Stimulated activated CD4-positive, alpha-beta T cell treated with anti-CD3 and anti-CD28 coated beads, Interleukin-4, amount 100 ng/mL, for 4 hours (primary cell): Measurements from ENCODE around the gene COL26A1.

Experiments
- DNase-seq, 2 experiments: peaks; one replicate each; pipeline ENCODE4 v3.0.0-alpha.2; 2020

The COL26A1 gene

GRCh38 chr7:101373812-101374614, 11.3 kb downstream of the COL26A1 start:
- DNase-seq: no peak

GRCh38 chr7:101374990-101375389, 12.3 kb downstream of the COL26A1 start:
- no peak for DNase-seq

- DNase-seq: no peak
Observed at GRCh38 chr7:101376601-101377000, 13.9 kb downstream of the COL26A1 start.

- DNase-seq: no peak
Observed at GRCh38 chr7:101377189-101377736, 14.6 kb downstream of the COL26A1 start.

- DNase-seq: no peak
Observed at GRCh38 chr7:101378751-101379174, 16.1 kb downstream of the COL26A1 start.

GRCh38 chr7:101379302-101379701, 16.6 kb downstream of the COL26A1 start:
- DNase-seq: no peak

- no peak for DNase-seq
Observed at GRCh38 chr7:101381549-101382111, 19.0 kb downstream of the COL26A1 start.

GRCh38 chr7:101382937-101383336, 20.3 kb downstream of the COL26A1 start:
- DNase-seq: no peak

- DNase-seq: no peak
Observed at GRCh38 chr7:101386177-101386557, 23.5 kb downstream of the COL26A1 start.

GRCh38 chr7:101386558-101387231, 24.0 kb downstream of the COL26A1 start:
- DNase-seq: no peak

GRCh38 chr7:101390901-101391301, 28.2 kb downstream of the COL26A1 start:
- peak in 1 of 2 experiments; percentile 5 for DNase-seq

GRCh38 chr7:101391991-101392390, 29.3 kb downstream of the COL26A1 start:
- DNase-seq: no peak

GRCh38 chr7:101393865-101394264, 31.2 kb downstream of the COL26A1 start:
- DNase-seq: no peak

- no peak for DNase-seq
Observed at GRCh38 chr7:101395376-101395775, 32.7 kb downstream of the COL26A1 start.

GRCh38 chr7:101397243-101397642, 34.6 kb downstream of the COL26A1 start:
- no peak for DNase-seq

GRCh38 chr7:101397770-101398324, 35.2 kb downstream of the COL26A1 start:
- no peak for DNase-seq

GRCh38 chr7:101398396-101399289, 36.0 kb downstream of the COL26A1 start:
- no peak for DNase-seq

GRCh38 chr7:101399759-101400158, 37.1 kb downstream of the COL26A1 start:
- DNase-seq: no peak

- DNase-seq: no peak
Observed at GRCh38 chr7:101400751-101401150, 38.1 kb downstream of the COL26A1 start.

- no peak for DNase-seq
Observed at GRCh38 chr7:101401390-101402080, 38.9 kb downstream of the COL26A1 start.

- no peak for DNase-seq
Observed at GRCh38 chr7:101402081-101402779, 39.6 kb downstream of the COL26A1 start.
